Islet precursor cell (in vitro differentiated cells): ENCODE data around the gene SNRNP25.

ENCODE experiments used
- DNase-seq: peaks from one replicate; pipeline ENCODE4 v3.0.0-alpha.2; 2018

The SNRNP25 gene

GRCh38 chr16:63998-64913 is 10.6 kb downstream of the SNRNP25 start:
- no peak for DNase-seq

DNA sequence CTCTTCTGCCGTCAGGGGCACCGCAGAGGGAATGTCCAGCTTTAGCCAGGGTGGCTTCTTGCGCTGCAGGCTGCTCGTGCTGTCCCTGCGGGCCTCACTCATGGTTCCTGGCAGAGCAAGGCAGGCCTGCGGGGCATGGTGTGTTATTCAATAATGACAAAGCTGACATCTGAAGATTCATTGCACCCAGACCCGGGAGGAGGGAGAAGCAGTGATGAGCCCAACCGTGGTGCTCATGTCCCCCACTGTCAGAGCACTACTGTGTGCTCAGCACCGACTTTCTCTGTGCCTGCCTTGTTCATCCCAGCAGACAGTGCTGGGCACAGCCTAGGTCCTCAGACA is 11.3 kb downstream of the SNRNP25 start:
- DNase-seq: no peak

DNA sequence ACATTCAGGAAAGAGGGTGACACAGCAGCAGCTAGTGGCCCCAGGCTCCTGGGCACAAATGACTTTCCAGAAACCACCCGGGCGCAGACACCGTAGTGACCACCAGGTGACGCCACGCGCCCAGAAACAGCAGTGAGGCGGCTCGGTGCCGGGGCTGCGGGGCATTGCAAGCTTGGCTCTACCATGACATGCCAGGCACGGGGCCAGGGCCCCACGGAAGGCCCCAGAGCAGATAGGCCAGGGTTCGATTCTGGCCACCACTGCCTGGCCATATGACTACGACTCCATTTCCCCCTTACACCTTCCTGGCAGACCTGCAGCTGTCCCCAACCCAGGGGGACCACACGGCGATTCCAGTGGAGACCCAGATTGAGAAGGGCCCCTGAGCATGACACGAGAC is 12.1 kb downstream of the SNRNP25 start:
- peak; percentile 89 for DNase-seq

- no peak for DNase-seq
Measured at GRCh38 chr16:66309-67182, 12.9 kb downstream of the SNRNP25 start.

DNA sequence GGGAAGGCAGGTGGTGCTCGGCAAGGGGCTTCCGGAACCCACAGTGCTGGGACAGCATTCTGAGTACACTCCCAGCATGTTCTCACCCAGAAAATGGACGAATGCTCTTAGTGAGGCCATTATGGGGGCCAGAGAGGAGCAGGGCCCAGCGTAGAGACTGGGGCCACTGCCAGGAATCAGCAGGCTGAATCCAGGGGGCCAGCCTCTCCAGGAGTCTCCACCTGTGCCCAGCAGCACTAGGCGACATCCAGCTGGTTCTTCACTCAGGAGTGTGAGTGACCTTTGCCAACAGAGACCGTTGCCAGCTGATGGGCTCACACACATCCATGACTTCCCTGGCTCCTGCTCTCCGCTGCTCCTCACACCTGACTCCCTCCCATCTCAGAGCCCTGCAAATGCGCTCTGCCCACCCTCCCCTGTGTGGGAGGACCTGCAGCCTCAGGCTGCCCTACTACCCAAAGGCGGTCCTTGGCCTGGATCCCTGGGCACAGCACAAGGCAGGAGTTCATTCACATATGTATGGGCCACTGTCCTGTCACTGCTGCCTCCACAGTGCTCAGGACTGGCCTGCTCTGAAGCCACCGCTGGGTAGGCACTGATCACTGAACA is 13.7 kb downstream of the SNRNP25 start:
- DNase-seq: no peak

DNA sequence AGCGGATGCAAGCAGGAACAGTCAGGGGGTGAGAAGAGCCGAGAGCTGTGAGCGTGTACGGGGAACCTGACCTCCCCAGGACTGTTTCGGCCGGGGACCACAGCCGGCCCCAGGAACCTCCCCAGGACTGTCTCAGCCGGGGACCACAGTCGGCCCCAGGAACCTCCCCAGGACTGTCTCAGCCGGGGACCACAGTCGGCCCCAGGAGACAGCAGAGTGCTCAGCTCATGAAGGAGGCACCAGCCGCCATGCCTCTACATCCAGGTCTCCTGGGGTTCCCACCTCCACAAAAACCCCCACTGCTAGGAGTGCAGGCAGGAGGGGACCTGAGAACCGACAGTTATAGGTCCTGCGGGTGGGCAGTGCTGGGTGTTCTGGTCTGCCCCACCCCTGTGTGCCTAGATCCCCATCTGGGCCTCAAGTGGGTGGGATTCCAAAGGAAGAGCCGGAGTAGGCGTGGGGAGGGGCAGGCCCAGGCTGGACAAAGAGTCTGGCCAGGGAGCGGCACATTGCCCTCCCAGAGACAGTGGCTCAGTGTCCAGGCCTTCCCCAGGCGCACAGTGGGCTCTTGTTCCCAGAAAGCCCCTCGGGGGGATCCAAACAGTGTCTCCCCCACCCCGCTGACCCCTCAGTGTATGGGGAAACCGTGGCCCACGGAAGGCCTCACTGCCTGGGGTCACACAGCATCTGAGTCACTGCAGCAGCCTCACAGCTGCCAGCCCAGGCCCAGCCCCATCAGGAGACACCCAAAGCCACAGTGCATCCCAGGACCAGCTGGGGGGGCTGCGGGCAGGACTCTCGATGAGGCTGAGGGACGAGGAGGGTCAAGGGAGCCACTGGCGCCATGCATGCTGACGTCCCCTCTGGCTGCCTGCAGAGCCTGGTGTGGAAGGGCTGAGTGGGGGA is 14.5 kb downstream of the SNRNP25 start:
- no peak for DNase-seq

DNA sequence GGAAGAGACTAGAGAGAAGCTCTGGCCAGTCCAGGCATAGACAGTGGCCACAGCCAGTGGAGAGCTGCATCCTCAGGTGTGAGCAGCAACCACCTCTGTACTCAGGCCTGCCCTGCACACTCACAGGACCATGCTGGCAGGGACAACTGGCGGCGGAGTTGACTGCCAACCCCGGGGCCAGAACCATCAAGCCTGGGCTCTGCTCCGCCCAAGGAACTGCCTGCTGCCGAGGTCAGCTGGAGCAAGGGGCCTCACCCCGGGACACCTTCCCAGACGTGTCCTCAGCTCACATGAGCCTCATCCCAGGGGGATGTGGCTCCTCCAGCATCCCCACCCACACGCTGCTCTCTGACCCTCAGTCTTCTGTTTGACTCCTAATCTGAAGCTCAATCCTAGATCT is 15.6 kb downstream of the SNRNP25 start:
- no peak for DNase-seq

- DNase-seq: no peak
Measured at GRCh38 chr16:71210-71539, 17.5 kb downstream of the SNRNP25 start.

- DNase-seq: peak; percentile 97
Measured at GRCh38 chr16:71540-72401, 18.1 kb downstream of the SNRNP25 start.

DNA sequence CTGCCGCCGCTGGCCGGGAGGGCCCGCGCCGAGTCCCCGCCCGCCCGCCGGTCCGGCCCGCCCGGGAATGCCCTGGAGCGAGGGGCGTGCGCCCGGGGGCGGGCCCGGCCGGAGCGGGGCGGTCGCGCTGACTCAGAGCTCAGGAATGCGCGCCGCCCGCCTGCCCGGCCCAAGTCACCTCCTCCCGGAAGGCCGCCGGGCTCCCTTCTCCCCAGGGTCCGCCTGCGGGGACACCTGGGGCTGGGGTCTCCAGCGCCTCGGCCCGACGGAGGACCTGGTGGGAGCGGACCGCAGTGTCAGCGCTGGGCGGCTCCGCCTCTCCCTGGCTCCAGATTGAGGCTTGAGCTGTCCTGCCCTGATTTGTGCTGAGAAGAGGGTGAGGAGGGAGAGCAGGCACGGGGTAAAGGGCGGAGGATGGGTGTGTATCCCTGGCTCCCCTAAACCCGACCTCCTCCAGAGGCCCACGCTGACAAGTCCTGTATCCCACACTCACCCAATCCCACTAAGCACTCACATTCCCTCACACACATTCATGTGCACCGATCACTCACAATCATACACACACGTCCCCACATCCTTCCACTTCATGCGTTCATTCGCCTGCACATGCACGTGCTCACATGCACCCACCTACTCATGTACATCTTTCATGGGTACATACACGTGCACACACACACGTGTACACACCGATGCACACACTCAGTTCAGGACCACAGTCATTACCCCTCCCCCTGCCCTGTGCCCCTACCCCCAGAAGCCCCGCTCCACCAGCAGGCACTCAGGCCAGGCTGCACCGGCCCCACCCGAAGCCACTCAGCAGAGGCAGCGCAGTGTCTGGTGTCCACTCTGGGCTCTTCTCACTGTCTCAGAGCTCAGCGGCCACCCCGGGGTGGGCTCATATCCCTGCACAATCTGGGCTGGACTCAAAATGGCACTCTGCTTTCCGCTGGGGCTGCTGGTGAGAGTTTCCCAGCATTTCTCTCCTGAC is 19.2 kb downstream of the SNRNP25 start, which contains the start of gene RHBDF1:
Gene RHBDF1, minus strand, starts transcription at position 71 of the 988 bp plus-strand sequence. CDS start 7,616 bp downstream, outside the sequence.
- peak; percentile 85 for DNase-seq

DNA sequence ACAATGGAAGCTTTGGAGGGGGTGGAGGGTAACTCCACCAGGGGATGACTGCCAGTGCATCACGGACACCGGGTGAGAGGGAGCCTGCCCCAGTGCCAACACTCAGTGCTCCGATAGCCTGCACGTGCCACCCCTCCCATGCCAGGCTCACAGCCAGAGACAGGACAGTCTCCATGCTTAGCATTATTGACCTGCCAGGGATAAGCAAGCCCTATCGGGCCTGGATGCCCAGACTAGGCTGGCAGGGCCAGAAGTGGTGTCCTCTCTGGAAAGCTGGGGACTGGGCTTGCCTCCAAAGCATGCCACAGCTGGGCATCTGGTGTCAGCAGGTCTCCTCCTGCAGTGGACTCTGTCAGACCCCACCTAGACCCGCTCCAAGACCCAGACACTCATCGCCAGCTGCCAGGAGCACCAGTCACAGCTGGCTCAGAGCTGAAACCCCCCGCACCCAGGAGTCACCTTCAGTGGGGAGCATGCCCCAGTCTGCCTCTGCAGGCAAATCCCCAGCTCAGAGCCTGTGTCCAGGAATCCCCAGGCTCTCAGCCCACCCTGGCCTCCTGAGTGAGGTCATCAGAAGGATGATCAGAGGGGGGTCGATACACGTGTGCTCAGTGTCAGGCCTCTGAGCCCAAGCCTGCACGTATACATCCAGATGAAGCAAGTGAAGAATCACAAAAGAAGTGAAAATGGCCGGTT is 20.6 kb downstream of the SNRNP25 start:
- no peak for DNase-seq

- DNase-seq: no peak
Measured at GRCh38 chr16:74747-75334, 21.2 kb downstream of the SNRNP25 start.

DNA sequence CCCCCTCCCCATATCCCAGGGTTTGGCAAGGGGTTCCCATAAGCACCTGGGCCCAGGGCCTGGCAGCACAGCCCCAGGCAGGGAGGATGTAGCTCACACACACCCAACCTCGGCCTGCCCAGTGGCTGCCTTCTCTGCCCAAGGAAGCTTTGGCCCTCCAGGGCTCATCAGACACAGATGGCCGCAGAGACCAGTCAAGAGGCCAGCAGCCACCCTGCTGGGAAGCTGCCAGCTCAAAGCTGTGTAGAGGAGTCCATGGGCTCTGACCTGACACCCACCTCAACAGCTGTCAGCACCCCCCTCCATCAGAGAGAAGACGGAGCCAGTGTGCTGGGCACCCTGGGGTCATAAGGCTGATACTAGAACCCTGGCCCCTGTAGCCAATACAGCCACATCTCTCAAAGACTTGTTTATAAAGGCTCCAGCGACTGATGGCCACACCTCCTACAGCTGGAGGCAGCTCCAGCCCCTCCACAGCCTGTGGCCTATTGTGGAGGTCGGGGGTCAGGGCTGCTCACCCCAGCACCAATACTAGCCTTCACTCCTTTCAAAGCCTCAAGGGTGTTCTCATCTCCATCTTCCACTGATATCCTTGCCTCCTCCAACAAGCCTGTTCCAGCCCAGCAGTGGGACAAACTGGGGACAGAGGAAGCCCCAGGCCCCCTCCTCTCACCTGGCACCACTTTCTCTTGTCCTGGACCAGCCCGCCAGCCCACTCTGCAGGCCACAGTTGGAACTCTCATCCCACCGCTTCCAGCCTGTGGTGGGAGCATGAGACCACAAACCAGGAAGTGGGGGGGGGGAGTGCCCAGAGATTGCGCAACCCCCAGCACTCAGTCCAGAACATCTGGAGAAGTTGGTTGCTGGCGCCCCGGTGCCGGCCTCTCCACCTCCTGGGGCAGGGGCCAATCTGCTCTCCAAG is 22.2 kb downstream of the SNRNP25 start:
- peak; percentile 84 for DNase-seq

- DNase-seq: no peak
Measured at GRCh38 chr16:76535-77272, 23.1 kb downstream of the SNRNP25 start.

- DNase-seq: peak; percentile 86
Measured at GRCh38 chr16:77273-77806, 23.7 kb downstream of the SNRNP25 start.

GRCh38 chr16:77807-78443 is 24.3 kb downstream of the SNRNP25 start, which contains the start of gene MPG:
Gene MPG, plus strand, starts transcription at chr16:78225. Its CDS starts 85 bp downstream, at chr16:78310.
- peak; percentile 89 for DNase-seq
